HG02981 (cell line): ENCODE results near the gene TMPRSS6.

ENCODE experiments used
- ATAC-seq: cut with Tn5 transposase; IDR thresholded peaks from one replicate; pipeline ENCODE4 v1.9.1; 2021; ENCODE audit warnings: mild to moderate bottlenecking, moderate library complexity; ENCODE audit not compliant: unreplicated experiment

TMPRSS6 gene

GRCh38 chr22:37052386-37053309 is 56.9 kb downstream of the TMPRSS6 start:
- ATAC-seq: no peak

GRCh38 chr22:37051391-37052385 is 57.8 kb downstream of the TMPRSS6 start, which contains the start of gene KCTD17:
Gene KCTD17, plus strand, starts transcription at chr22:37051742. Its CDS starts 19 bp downstream, at chr22:37051761.
- ATAC-seq: peak; percentile 86

- no peak for ATAC-seq
Measured at GRCh38 chr22:37050913-37051312, 58.6 kb downstream of the TMPRSS6 start.

- no peak for ATAC-seq
Measured at GRCh38 chr22:37049224-37049623, 60.3 kb downstream of the TMPRSS6 start.

- ATAC-seq: no peak
Measured at GRCh38 chr22:37048133-37048532, 61.4 kb downstream of the TMPRSS6 start.

- no peak for ATAC-seq
Measured at GRCh38 chr22:37047006-37047405, 62.5 kb downstream of the TMPRSS6 start.

- no peak for ATAC-seq
Measured at GRCh38 chr22:37046589-37046988, 62.9 kb downstream of the TMPRSS6 start.

- no peak for ATAC-seq
Measured at GRCh38 chr22:37045958-37046357, 63.6 kb downstream of the TMPRSS6 start.

- ATAC-seq: no peak
Measured at GRCh38 chr22:37044634-37045625, 64.6 kb downstream of the TMPRSS6 start.

- ATAC-seq: no peak
Measured at GRCh38 chr22:37043828-37044538, 65.5 kb downstream of the TMPRSS6 start.

GRCh38 chr22:37043209-37043827 is 66.2 kb downstream of the TMPRSS6 start:
- ATAC-seq: no peak

GRCh38 chr22:37039466-37039865 is 70.0 kb downstream of the TMPRSS6 start:
- ATAC-seq: no peak

- no peak for ATAC-seq
Measured at GRCh38 chr22:37037669-37038068, 71.8 kb downstream of the TMPRSS6 start.

GRCh38 chr22:37036655-37037377 is 72.7 kb downstream of the TMPRSS6 start:
- no peak for ATAC-seq

GRCh38 chr22:37033605-37034430 is 75.7 kb downstream of the TMPRSS6 start:
- no peak for ATAC-seq

GRCh38 chr22:37032535-37033460 is 76.7 kb downstream of the TMPRSS6 start:
- ATAC-seq: no peak
